ENCODE measurements around the gene CAPN8.
"Not testable (repeated sequence)": the region's sequence is repeated elsewhere in the genome, so short reads cannot be mapped to it uniquely, and the experiment has no call there.

Gene CAPN8

DNA sequence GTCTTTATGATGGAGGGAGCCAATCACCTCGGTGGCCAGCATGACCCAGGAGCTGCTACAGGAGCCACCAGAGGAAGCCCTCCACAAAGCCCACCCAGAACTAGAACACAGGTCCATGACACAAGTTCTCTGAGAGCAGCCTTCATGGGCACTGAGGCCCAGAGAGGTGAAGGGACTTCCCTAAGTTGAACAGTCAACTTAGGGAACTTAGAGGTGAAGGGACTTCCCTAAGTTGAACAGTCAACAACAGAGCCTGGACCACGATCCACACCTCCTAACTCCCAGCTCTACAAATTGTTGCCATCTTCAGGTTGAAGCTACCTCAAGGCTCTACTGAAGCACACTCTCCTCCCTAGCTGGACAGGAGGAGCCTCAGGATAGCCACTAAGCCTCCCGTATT, 139.5 kb downstream of the CAPN8 start:
- no peak for DNase-seq (ENCODE audit: low spot score)

GRCh38 chr1:223525546-223525945, 140.0 kb downstream of the CAPN8 start:
- no peak for DNase-seq (ENCODE audit: low spot score)

DNA sequence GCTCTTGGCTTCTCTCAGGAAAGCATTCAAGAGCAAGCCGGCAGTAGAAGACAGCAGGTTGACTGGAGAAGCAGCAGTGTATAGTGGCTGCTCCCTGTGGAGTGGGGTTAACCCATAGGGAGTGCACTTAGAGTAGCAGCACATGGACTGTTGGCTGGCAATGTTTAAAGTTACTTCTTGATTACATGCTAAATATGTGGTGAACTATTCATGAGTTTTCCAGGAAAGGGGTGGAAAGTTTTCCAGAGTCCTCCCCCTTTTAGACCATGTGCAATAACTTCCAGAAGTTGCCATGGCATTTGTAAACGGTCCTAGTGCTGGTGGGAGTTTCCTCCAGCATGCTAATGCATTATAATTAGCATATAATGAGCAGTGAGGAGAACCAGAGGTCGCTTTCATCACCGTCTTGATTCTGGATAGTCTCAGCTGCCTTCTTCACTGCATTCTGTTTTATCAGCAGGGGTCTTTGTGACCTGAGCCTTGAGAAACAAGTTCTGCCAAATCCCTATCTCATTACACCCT, 140.5 kb downstream of the CAPN8 start:
- DNase-seq (ENCODE audit: low spot score): no peak

DNA sequence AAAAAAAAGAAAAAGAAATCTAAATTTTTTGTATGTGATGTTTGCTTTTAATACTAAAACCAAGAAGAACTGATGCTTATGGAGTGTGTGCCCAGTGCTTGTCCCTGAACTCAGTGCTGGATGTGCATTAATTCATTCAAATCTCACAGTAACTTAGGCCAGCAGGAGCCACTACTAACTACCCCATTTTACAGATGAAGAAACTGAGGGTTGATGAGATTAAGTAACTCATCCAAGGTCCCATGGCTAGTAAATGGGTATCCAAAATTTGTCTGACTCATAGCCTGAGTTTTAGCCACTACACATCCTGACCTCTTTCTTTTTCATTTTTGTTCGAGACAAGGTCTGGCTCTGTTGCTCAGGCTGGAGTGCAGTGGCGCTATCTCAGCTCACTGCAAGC, 144.4 kb downstream of the CAPN8 start:
- no peak for DNase-seq (ENCODE audit: low spot score)

DNA sequence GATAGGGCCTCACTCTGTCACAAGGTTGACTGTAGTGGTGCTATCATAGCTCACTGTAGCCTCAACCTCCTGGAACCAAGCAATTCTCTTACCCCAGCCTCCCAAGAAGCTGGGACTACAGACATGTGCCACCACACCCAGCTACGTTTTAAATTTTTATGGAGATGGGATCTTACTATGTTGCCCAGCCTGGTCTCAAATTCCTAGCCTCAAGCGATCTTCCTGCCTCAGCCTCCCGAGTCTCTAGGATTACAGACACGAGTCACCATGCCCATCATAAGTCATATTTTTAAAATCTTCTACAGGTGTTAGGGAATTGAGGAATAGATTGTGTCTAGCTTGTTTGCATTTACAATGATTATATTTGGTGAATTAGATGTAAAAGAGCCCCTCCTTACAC, 145.3 kb downstream of the CAPN8 start:
- DNase-seq (ENCODE audit: low spot score): no peak

DNA sequence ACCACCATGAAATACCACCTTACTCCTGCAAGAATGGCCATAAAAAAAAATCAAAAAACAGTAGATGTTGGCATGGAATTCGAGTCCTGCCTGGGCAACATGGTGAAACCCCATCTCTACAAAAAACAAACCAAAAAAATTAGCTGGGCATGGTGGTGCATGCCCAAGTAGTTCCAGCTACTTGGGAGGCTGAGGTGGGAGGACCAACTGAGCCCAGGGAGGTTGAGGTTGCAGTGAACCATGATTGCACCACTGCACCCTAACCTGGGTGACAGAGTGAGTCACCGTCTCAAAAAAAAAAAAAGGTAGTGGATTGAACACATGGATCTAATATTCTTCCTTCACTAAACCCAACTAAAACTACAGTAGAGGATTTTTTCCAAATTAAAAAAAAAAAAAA, 146.4 kb downstream of the CAPN8 start:
- DNase-seq (ENCODE audit: low spot score): no peak

GRCh38 chr1:223518553-223518952, 146.9 kb downstream of the CAPN8 start:
- DNase-seq (ENCODE audit: low spot score): not testable (repeated sequence)

- DNase-seq (ENCODE audit: low spot score): no peak
These were observed 149.6 kb downstream of the CAPN8 start for GRCh38 chr1:223515926-223516325.

GRCh38 chr1:223515421-223515820, 150.1 kb downstream of the CAPN8 start:
- no peak for DNase-seq (ENCODE audit: low spot score)

DNA sequence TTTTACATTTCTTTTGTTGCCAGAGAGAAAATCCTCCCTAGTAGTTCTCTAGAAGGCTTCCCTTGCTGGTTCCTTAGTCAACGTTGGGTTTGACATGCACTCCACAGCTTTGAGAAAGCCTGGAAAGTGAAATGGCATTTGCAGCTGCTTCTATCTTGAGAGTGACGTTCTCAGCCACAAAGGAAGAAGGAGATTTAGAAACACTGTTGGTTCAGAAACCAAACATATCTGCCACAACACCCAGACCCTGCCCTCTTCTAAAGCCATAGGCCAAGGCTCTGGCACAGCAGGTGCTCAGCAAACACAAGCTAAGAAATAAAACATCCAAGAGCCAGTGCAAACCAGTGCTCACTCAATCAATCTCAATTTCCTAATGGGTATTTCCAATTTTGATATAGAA, 150.9 kb downstream of the CAPN8 start:
- no peak for DNase-seq (ENCODE audit: low spot score)

DNA sequence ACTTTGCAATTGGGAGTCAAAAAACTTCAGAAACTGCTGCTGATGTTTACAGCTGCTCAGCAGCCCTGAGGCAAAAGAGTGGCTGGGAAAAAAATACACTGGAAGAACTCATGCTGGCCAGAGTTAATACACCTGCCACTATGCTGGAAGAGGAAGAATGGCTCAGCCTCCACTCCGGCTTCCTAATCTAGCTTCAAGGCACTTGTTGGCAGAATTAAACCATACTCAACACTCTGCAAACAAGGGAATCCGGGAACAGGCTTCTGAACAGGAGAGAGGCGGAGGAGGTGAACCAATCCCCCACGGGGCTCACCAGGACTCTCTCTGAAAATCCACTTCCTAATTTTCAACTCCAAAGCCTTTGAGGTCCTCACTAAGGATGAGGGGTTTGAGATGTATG, 152.2 kb downstream of the CAPN8 start:
- no peak for DNase-seq (ENCODE audit: low spot score)

DNA sequence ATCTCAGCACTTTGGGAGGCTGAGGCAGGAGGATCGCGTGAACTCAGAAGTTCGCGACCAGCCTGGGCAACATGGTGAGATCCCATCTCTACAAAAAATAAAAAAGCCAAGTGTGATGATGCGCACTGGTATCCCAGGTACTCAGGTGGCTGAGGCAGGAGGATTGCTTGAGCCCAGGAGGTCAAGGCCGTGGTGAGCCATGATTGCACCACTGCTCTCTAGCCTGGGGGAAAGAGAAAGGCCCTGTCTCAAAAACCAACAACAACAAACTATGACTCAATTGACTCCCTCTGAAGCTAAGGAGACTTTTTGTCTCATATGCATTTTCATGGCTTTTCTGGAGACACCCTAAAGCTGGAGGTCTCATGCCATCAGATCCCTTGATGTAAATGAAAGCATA, 153.4 kb downstream of the CAPN8 start:
- DNase-seq (ENCODE audit: low spot score): no peak

- no peak for DNase-seq (ENCODE audit: low spot score)
These were observed 156.7 kb downstream of the CAPN8 start for GRCh38 chr1:223508796-223509195.

DNA sequence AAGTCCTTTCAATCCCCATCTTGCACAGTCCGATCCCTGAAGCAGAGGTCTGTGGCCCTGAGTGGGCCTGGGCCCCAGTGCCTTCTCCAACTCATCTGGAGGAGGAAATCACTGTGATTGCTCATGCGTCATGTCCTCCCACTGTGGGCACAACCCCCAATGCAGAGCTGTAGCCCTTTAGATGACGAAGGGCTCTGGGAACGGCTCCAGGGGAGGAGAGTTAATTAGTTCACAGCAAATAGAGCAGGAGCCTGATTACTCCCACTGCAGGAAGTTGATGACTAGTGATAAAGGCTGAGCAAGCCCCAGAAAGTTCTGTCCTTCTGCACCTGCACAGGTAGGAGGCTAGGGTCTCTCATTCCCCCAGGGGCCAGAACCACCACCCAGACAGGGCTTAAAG, 160.8 kb downstream of the CAPN8 start:
- DNase-seq (ENCODE audit: low spot score): peak; percentile 48

GRCh38 chr1:223503348-223503747, 162.2 kb downstream of the CAPN8 start:
- no peak for DNase-seq (ENCODE audit: low spot score)

DNA sequence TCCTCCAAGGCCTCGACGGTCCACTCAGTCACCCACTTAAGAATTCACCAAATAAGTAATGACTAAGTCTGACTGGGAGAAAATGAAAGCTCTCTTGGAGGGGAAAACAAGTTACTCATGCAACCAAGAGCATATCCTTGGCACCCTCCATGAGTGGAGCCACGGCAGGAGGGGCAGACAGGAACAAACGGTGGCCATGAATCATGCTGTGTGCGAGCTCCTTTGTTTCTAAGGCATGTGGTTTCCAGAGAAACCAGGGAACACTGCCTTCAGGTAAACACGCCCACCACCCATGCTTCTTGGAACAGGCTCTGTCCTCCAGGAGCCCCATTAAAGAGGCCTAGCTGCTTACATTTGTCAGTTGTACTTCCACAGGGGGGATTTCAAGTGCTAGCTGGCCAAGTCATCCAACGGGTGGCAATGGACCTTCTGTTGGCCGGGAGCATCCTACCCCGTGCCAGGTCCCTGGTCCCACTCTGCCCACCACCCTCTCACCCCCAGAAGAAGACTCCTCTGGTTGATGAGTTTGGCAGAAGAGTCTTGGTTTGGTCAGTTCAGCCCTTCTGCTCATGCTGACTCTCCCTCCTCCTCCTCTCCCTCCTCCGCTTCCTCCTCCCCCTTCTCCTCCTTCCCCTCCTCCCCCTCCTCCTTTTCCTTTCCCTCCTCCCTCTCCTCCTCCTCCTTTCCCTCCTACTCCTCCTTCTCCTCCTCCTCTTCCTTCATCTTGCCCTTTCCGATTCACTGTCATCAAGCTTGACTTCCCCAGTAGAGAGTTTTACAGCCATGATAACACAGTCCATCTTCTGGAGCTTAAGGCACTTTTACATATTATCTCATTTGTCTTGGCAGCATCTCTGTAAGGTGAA, 164.7 kb downstream of the CAPN8 start:
- peak; percentile 92 for DNase-seq (ENCODE audit: low spot score)

DNA sequence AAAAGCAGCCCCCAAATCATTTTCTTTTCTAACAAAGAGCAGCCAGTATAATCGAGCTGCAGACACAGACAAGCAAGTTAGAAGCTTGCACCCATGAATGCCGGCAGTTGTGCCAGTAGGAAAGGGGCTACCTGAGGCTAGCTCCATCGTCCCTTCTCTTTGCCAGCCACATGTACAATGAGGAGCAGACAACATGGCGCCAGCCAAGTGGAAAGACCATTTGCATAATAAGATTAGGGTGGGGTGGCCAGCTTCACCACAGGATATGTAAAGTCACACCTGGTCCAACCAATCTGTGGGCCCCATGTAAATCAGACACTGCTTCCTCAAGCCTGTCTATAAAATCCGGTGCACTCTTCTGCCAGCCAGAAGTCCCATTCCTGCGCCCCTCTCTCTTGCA, 168.6 kb downstream of the CAPN8 start:
- no peak for DNase-seq (ENCODE audit: low spot score)

DNA sequence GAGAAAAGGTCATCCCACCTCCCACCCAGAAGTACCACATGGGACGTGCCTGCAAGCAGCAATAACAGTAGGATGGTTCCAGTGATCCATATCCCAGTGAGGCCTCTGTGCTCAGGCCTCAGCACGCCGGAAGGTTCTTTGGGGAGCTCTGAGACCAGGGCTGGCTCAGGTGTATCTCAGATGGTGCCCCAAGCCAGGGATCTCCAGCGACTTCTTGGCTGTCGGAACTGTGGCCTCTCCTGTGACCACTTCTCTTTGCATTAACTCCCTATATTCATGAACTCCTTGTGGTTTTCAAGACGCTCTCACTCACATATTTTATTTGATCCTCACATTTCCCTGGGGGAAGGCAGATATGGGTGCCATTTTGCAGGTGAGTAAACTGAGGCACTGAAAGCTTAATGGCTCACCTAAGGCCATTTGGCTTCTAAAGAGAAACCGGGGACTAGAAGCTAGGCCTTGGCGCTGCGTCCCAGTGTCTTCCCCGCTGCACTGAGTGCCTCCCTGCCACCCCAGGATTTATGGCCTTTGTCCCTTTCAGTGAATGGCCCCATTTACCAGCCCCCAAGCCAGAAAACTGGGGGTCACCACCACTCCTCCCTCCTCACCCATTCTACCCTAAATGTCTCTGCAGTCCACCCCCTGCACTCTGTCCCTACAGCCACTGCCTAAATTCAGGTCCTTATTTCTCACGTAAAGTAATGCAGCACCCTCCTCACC, 170.4 kb downstream of the CAPN8 start:
- no peak for DNase-seq (ENCODE audit: low spot score)

GRCh38 chr1:223492044-223492443, 173.5 kb downstream of the CAPN8 start:
- no peak for DNase-seq (ENCODE audit: low spot score)
